ENCODE measurements around the gene WDHD1.
"Not testable (repeated sequence)": the region's sequence is repeated elsewhere in the genome, so short reads cannot be mapped to it uniquely, and the experiment has no call there.

Gene WDHD1, protein sequence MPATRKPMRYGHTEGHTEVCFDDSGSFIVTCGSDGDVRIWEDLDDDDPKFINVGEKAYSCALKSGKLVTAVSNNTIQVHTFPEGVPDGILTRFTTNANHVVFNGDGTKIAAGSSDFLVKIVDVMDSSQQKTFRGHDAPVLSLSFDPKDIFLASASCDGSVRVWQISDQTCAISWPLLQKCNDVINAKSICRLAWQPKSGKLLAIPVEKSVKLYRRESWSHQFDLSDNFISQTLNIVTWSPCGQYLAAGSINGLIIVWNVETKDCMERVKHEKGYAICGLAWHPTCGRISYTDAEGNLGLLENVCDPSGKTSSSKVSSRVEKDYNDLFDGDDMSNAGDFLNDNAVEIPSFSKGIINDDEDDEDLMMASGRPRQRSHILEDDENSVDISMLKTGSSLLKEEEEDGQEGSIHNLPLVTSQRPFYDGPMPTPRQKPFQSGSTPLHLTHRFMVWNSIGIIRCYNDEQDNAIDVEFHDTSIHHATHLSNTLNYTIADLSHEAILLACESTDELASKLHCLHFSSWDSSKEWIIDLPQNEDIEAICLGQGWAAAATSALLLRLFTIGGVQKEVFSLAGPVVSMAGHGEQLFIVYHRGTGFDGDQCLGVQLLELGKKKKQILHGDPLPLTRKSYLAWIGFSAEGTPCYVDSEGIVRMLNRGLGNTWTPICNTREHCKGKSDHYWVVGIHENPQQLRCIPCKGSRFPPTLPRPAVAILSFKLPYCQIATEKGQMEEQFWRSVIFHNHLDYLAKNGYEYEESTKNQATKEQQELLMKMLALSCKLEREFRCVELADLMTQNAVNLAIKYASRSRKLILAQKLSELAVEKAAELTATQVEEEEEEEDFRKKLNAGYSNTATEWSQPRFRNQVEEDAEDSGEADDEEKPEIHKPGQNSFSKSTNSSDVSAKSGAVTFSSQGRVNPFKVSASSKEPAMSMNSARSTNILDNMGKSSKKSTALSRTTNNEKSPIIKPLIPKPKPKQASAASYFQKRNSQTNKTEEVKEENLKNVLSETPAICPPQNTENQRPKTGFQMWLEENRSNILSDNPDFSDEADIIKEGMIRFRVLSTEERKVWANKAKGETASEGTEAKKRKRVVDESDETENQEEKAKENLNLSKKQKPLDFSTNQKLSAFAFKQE

GRCh38 chr14:55026793-55027561 lies at the start of gene WDHD1, which contains the start of gene SOCS4:
Gene WDHD1, minus strand, starts transcription at chr14:55027099. Its CDS starts 312 bp downstream, at chr14:55026787.
Gene SOCS4, plus strand, starts transcription at chr14:55027236. Its CDS starts 15,806 bp downstream, at chr14:55043042.
- Histone ChIP-seq H3K36me3 (ENCODE audit: insufficient read depth, low read length) (peaks cover 8% of the 10 kb centered on the region; the same call in 1 of the 2 replicates), H2AFZ (ENCODE audit: low read length, unreplicated experiment) (peak within 1 kb of the TSS; percentile 89), H3K79me2 (ENCODE audit: control insufficient read depth, insufficient read depth, low read length, unreplicated experiment) (peaks cover 86% of the 10 kb centered on the region), H3K4me3 (ENCODE audit: low read depth, low read length) (peak within 1 kb of the TSS; percentile 87), H3K27me3 (ENCODE audit: insufficient read depth, low read length) (no peaks in the 10 kb centered on the region), H3K4me1 (ENCODE audit: control insufficient read depth, insufficient read depth, low read length, unreplicated experiment) (peaks cover 30% of the 10 kb centered on the region), H3K27ac (ENCODE audit: low read depth, low read length) (peak within 1 kb of the TSS; percentile 92)

DNA sequence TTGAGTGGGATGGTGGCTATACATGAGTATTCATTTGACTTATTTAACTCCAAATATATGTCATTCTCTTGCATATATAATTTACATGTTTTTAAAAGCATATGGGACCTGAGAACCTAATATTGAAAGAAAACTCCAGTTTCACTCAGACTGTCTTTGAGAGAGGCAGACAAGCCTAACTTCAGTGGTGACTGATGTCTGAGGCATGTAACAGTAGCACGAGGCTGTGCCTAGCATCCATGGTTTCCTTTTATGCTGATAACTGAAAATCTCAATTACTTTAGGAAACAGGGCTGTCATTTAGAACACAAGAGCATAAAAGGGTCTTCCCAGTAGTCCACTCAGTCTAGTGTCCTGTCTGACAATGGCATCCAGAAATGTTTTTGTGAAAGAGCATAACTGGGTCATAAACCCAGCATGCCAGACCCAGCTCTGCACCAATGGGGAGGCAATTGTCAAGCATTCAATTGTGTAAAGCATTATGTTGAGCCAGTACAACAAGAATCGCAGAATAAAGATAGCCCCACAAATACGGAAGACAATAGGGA lies 48.8 kb upstream of the WDHD1 start:
- H3K27ac ChIP-seq (ENCODE audit: low read depth, low read length), result no peak overlapping the region
- H3K79me2 ChIP-seq (ENCODE audit: control insufficient read depth, insufficient read depth, low read length, unreplicated experiment), result no peaks in the 10 kb centered on the region
- no peak overlapping the region for H3K4me3 ChIP-seq (ENCODE audit: low read depth, low read length)
- no peaks in the 10 kb centered on the region for H3K27me3 ChIP-seq (ENCODE audit: insufficient read depth, low read length)
- peak overlapping the region; percentile 19 for H2AFZ ChIP-seq (ENCODE audit: low read length, unreplicated experiment)
- H3K4me1 ChIP-seq (ENCODE audit: control insufficient read depth, insufficient read depth, low read length, unreplicated experiment), result peaks cover 44% of the 10 kb centered on the region
- H3K36me3 ChIP-seq (ENCODE audit: insufficient read depth, low read length), result no peaks in the 10 kb centered on the region

DNA sequence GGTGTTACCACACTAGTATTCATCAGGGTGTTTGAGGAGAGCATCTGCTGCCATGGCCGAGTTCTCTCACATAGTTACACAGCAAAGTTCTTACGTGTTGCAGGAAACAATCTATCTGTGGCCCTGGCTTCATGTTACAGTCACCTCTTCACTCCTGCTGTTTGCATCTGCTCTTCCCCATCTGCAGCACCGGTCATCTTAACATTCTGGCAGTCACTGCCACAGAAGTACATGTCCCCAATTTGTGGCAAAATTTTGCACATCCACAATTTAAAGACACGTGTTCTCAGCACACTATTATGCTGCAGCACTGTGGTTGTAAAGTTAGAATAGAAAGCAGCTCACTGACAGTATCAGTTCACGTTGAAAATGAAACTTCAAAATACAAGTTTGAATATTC lies 47.8 kb upstream of the WDHD1 start:
- peaks cover 47% of the 10 kb centered on the region for H3K4me1 ChIP-seq (ENCODE audit: control insufficient read depth, insufficient read depth, low read length, unreplicated experiment)
- H3K27ac ChIP-seq (ENCODE audit: low read depth, low read length), result no peak overlapping the region
- H2AFZ ChIP-seq (ENCODE audit: low read length, unreplicated experiment), result no peak overlapping the region
- H3K36me3 ChIP-seq (ENCODE audit: insufficient read depth, low read length), result 0 out of 2 replicates have a peak, but pooled peaks cover 2% of the 10 kb centered on the region
- no peaks in the 10 kb centered on the region for H3K27me3 ChIP-seq (ENCODE audit: insufficient read depth, low read length)
- H3K4me3 ChIP-seq (ENCODE audit: low read depth, low read length), result peak overlapping the region; percentile 54
- H3K79me2 ChIP-seq (ENCODE audit: control insufficient read depth, insufficient read depth, low read length, unreplicated experiment), result no peaks in the 10 kb centered on the region

DNA sequence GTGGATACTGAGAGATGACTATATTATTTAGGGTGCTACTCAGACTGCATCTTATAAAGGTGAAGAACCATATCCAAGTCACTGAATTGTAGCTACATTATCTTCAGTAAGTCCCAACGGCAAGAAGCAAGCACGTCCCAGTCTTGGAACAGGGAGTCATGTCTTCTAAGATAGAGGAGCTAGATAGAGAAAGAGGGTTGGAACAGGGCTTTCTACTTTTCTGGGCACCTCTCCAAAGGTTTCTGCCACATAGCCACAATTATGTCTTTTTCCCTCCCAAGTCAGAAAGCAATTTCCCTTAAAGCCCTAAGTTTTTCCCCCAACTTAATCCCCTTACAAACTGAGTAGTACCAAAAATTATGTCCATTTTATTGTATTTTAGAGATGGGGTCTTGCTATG lies 47.0 kb upstream of the WDHD1 start:
- 0 out of 2 replicates have a peak, but pooled peaks cover 6% of the 10 kb centered on the region for H3K36me3 ChIP-seq (ENCODE audit: insufficient read depth, low read length)
- H3K27ac ChIP-seq (ENCODE audit: low read depth, low read length), result no peak overlapping the region
- no peaks in the 10 kb centered on the region for H3K27me3 ChIP-seq (ENCODE audit: insufficient read depth, low read length)
- no peak overlapping the region for H3K4me3 ChIP-seq (ENCODE audit: low read depth, low read length)
- H3K79me2 ChIP-seq (ENCODE audit: control insufficient read depth, insufficient read depth, low read length, unreplicated experiment), result no peaks in the 10 kb centered on the region
- H2AFZ ChIP-seq (ENCODE audit: low read length, unreplicated experiment), result no peak overlapping the region
- peaks cover 50% of the 10 kb centered on the region for H3K4me1 ChIP-seq (ENCODE audit: control insufficient read depth, insufficient read depth, low read length, unreplicated experiment)

GRCh38 chr14:55071870-55072640 lies 45.2 kb upstream of the WDHD1 start:
- Histone ChIP-seq H3K36me3 (ENCODE audit: insufficient read depth, low read length) (0 out of 2 replicates have a peak, but pooled peaks cover 10% of the 10 kb centered on the region), H3K27ac (ENCODE audit: low read depth, low read length) (peak overlapping the region; percentile 96), H3K4me3 (ENCODE audit: low read depth, low read length) (no peak overlapping the region), H3K79me2 (ENCODE audit: control insufficient read depth, insufficient read depth, low read length, unreplicated experiment) (no peaks in the 10 kb centered on the region), H2AFZ (ENCODE audit: low read length, unreplicated experiment) (no peak overlapping the region), H3K27me3 (ENCODE audit: insufficient read depth, low read length) (no peaks in the 10 kb centered on the region), H3K4me1 (ENCODE audit: control insufficient read depth, insufficient read depth, low read length, unreplicated experiment) (peaks cover 54% of the 10 kb centered on the region)

- no peaks in the 10 kb centered on the region for H3K27me3 ChIP-seq (ENCODE audit: insufficient read depth, low read length)
- H3K79me2 ChIP-seq (ENCODE audit: control insufficient read depth, insufficient read depth, low read length, unreplicated experiment), result no peaks in the 10 kb centered on the region
- H2AFZ ChIP-seq (ENCODE audit: low read length, unreplicated experiment), result no peak overlapping the region
- peaks cover 16% of the 10 kb centered on the region for H3K36me3 ChIP-seq (ENCODE audit: insufficient read depth, low read length)
- no peak overlapping the region for H3K4me3 ChIP-seq (ENCODE audit: low read depth, low read length)
- peak overlapping the region; percentile 96 for H3K27ac ChIP-seq (ENCODE audit: low read depth, low read length)
- H3K4me1 ChIP-seq (ENCODE audit: control insufficient read depth, insufficient read depth, low read length, unreplicated experiment), result peaks cover 53% of the 10 kb centered on the region
These were observed 44.1 kb upstream of the WDHD1 start for GRCh38 chr14:55070981-55071411.

DNA sequence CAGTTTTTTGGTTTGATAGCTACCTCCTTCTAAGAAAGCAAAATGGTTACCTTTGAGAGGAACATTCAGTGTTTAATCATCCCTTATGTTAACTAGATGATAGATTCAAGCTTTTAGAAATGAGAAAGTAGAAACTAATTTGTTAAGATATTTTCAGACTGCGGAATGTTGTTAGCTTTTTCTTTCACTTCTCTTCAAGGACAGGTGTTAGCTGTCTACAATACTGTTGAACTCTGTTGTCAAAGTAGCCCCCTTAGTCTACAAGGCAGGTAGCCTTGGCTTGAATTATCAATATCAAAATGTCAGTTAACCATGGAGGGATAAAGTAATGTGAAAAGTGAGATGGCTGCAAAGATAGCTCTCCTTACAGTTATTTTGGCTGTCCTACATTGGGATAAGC lies 39.3 kb upstream of the WDHD1 start:
- peaks cover 18% of the 10 kb centered on the region for H3K4me1 ChIP-seq (ENCODE audit: control insufficient read depth, insufficient read depth, low read length, unreplicated experiment)
- H3K36me3 ChIP-seq (ENCODE audit: insufficient read depth, low read length), result peaks cover 49% of the 10 kb centered on the region
- H3K79me2 ChIP-seq (ENCODE audit: control insufficient read depth, insufficient read depth, low read length, unreplicated experiment), result peaks cover 17% of the 10 kb centered on the region
- H3K27me3 ChIP-seq (ENCODE audit: insufficient read depth, low read length), result no peaks in the 10 kb centered on the region
- no peak overlapping the region for H2AFZ ChIP-seq (ENCODE audit: low read length, unreplicated experiment)
- no peak overlapping the region for H3K27ac ChIP-seq (ENCODE audit: low read depth, low read length)
- no peak overlapping the region for H3K4me3 ChIP-seq (ENCODE audit: low read depth, low read length)

DNA sequence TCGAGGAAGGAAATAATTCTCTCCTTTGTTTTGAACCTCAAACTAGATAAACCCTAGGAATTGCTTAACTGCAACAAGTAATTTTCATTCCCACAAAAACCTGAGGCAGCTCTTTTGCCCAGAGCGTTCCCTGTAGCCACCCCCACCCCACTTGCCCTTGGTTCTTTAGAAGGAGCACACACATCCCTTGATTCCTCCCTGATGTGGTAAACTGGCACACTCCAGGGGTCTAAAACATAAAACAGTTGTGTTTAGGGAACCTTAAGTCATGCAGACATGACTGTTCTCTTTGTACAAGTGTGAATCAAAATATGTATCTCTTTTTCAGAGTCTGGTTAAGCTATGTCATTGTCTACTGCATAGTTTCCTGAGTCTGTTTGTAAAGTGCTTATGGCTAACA lies 38.5 kb upstream of the WDHD1 start:
- Histone ChIP-seq H3K79me2 (ENCODE audit: control insufficient read depth, insufficient read depth, low read length, unreplicated experiment) (peaks cover 25% of the 10 kb centered on the region), H3K27me3 (ENCODE audit: insufficient read depth, low read length) (no peaks in the 10 kb centered on the region), H3K4me1 (ENCODE audit: control insufficient read depth, insufficient read depth, low read length, unreplicated experiment) (peaks cover 11% of the 10 kb centered on the region), H3K36me3 (ENCODE audit: insufficient read depth, low read length) (peaks cover 55% of the 10 kb centered on the region), H3K4me3 (ENCODE audit: low read depth, low read length) (no peak overlapping the region), H2AFZ (ENCODE audit: low read length, unreplicated experiment) (no peak overlapping the region), H3K27ac (ENCODE audit: low read depth, low read length) (no peak overlapping the region)

DNA sequence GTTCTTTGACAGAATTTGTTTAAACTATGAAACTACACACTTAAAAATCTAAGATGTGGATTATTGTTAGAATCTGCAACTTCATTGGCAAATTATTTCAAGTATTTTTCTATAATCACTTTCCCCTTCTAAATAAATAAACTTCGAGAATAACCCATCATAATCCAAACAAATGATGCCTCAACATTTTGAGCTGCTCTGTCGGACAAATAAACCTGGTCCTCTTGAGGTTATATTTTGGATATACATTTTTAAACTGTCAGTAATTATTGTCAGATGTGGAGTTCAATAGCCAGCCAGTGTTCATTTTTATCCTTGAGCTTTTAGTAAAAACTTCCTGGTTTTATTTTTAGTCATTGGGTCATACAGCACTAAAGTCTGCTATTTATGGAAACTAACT lies 38.0 kb upstream of the WDHD1 start:
- H3K27me3 ChIP-seq (ENCODE audit: insufficient read depth, low read length); H3K4me3 ChIP-seq (ENCODE audit: low read depth, low read length); H3K27ac ChIP-seq (ENCODE audit: low read depth, low read length); H2AFZ ChIP-seq (ENCODE audit: low read length, unreplicated experiment): not testable (repeated sequence)
- Histone ChIP-seq H3K79me2 (ENCODE audit: control insufficient read depth, insufficient read depth, low read length, unreplicated experiment) (peaks cover 30% of the 10 kb centered on the region), H3K36me3 (ENCODE audit: insufficient read depth, low read length) (peaks cover 56% of the 10 kb centered on the region), H3K4me1 (ENCODE audit: control insufficient read depth, insufficient read depth, low read length, unreplicated experiment) (peaks cover 11% of the 10 kb centered on the region)
